HepG2 (cell line): ENCODE measurements around the gene CST4. TPM values are rescaled to one million over a fixed set of nuclear protein-coding genes. Genes with fewer than 3 reads are reported as not detected.

Experiments used
- ATAC-seq: fragments of 200-7000 bp; cut with Tn5 transposase; 3 replicates; pipeline ENCODE4 v1.9.1; 2020; ENCODE audit warnings: mild to moderate bottlenecking, moderate library complexity
- BruUV-seq: library from RNA; stranded (reverse); fragments of 400-500 nt; replicated peaks from 2 replicates; lab custom pipeline; 2021; lab: Mats Ljungman, UMichigan
- CTCF ChIA-PET: fragments of 300-600 bp; formaldehyde crosslinking; extraction: SDS; loops from one replicate; lab custom pipeline; 2021; ENCODE audit warnings: low total read pairs, inconsistent platforms, low intra/inter-chr PET ratio; lab: Yijun Ruan, JAX
- POLR2A ChIA-PET: fragments of 350-600 bp; sonication (Branson Sonifier 250); formaldehyde crosslinking; loops from one replicate; lab custom pipeline; 2020; ENCODE audit warnings: antibody characterized with exemption, inconsistent platforms; lab: Yijun Ruan, JAX
- DNase-seq: peaks from one replicate; pipeline ENCODE4 v3.0.0-alpha.2; 2015; ENCODE audit warnings: low spot score
- FAIRE-seq: peaks from 3 replicates; lab custom pipeline; 2011; peaks lifted over from hg19 to GRCh38; lab: Jason Lieb, UNC
- H2AFZ ChIP-seq: one replicate; pipeline ENCODE4 v1.6.1; 2011; ENCODE audit warnings: low read length, inconsistent platforms
- H3K27ac ChIP-seq: fragments of 300-600 bp; 3 replicates; pipeline ENCODE4 v1.8.0; 2011; ENCODE audit warnings: mixed run types, mild to moderate bottlenecking, mixed read lengths, low read length, inconsistent platforms; ENCODE audit not compliant: insufficient read depth; ENCODE audit errors: extremely low read length
- H3K27me3 ChIP-seq, 2 experiments: fragments of 200-600 bp in 1 of 2; 2 replicates in 1 of 2; 3 replicates in 1 of 2; pipeline versions ENCODE4 v1.6.0 to v1.8.0; 2011; ENCODE audit warnings: low read length in 2 of 2, mild to moderate bottlenecking in 2 of 2, moderate library complexity in 2 of 2, inconsistent platforms in 1 of 2; ENCODE audit not compliant: insufficient read depth in 2 of 2, control insufficient read depth in 1 of 2
- H3K36me3 ChIP-seq, 2 experiments: fragments of 200-600 bp in 1 of 2; replicated peaks in 1 of 2; 2 replicates in 1 of 2; 3 replicates in 1 of 2; pipeline versions ENCODE4 v1.5.1 to v1.8.0; 2011; ENCODE audit warnings: low read length in 2 of 2, inconsistent platforms in 1 of 2; ENCODE audit not compliant: insufficient read depth in 2 of 2, control insufficient read depth in 1 of 2
- H3K4me1 ChIP-seq: 2 replicates; pipeline ENCODE4 v1.5.1; 2012; ENCODE audit warnings: low read length, inconsistent platforms; ENCODE audit not compliant: insufficient read depth
- H3K4me2 ChIP-seq: 2 replicates; pipeline ENCODE4 v1.6.0; 2011; ENCODE audit warnings: low read depth, low read length, inconsistent platforms
- H3K4me3 ChIP-seq, 3 experiments: fragments of 200-600 bp in 1 of 3; sonication (generic), shearing (Covaris generic) in 1 of 3; replicated peaks in 1 of 3; 2 replicates each; pipeline ENCODE4 v1.5.1; 2011 to 2016; ENCODE audit warnings: low read length in 3 of 3, inconsistent platforms in 2 of 3, low read depth in 2 of 3, mild to moderate bottlenecking in 2 of 3, control low read depth in 1 of 3, mixed read lengths in 1 of 3; ENCODE audit not compliant: insufficient read depth in 1 of 3
- H3K79me2 ChIP-seq: one replicate; pipeline ENCODE4 v1.6.1; 2011; ENCODE audit warnings: low read length, inconsistent platforms; ENCODE audit not compliant: insufficient read depth
- H3K9ac ChIP-seq: 2 replicates; pipeline ENCODE4 v1.6.0; 2011; ENCODE audit warnings: mild to moderate bottlenecking, low read depth, low read length, inconsistent platforms; ENCODE audit not compliant: insufficient read depth
- H3K9me3 ChIP-seq: 2 replicates; pipeline ENCODE4 v1.5.1; 2012; ENCODE audit warnings: mild to moderate bottlenecking, low read length
- H4K20me1 ChIP-seq: 2 replicates; pipeline ENCODE4 v1.6.0; 2011; ENCODE audit warnings: inconsistent platforms, mild to moderate bottlenecking, low read length, moderate library complexity; ENCODE audit not compliant: insufficient read depth
- ELF3 ChIP-seq: IDR thresholded peaks from 2 replicates; pipeline ENCODE4 v1.6.1; 2016; ENCODE audit warnings: missing genetic modification reagents, missing compliant biosample characterization
- FOSL1 ChIP-seq: sonication (generic); formaldehyde crosslinking; IDR thresholded peaks from 2 replicates; pipeline ENCODE4 v1.9.0; 2021; ENCODE audit warnings: missing genetic modification reagents, borderline replicate concordance
- GATA4 ChIP-seq: sonication (generic); IDR thresholded peaks from 2 replicates; pipeline ENCODE4 v1.6.1; 2016; ENCODE audit warnings: antibody characterized with exemption, low read depth, borderline replicate concordance
- HMGA1 ChIP-seq: sonication (generic); formaldehyde crosslinking; conservative IDR thresholded peaks from 2 replicates; pipeline ENCODE4 v1.4.0; 2020; ENCODE audit warnings: missing genetic modification reagents
- HNRNPUL1 ChIP-seq: fragments of 200-400 bp; formaldehyde crosslinking; IDR thresholded peaks from 2 replicates; pipeline ENCODE4 v1.6.1; 2017; ENCODE audit warnings: low read depth, mild to moderate bottlenecking, low read length, moderate library complexity
- NR1H2 ChIP-seq: sonication (generic); formaldehyde crosslinking; IDR thresholded peaks from 2 replicates; pipeline ENCODE4 v1.8.1; 2022; ENCODE audit warnings: low read depth, missing genetic modification reagents, borderline replicate concordance
- ZNF143 ChIP-seq: sonication (generic); formaldehyde crosslinking; IDR thresholded peaks from 2 replicates; pipeline ENCODE4 v1.4.0; 2020; ENCODE audit warnings: missing genetic modification reagents
- ZNF18 ChIP-seq: sonication (generic); formaldehyde crosslinking; IDR thresholded peaks from 2 replicates; pipeline ENCODE4 v1.8.0; 2022; ENCODE audit warnings: mild to moderate bottlenecking, missing genetic modification reagents; ENCODE audit not compliant: insufficient replicate concordance
- ZNF557 ChIP-seq: sonication (generic); formaldehyde crosslinking; IDR thresholded peaks from 2 replicates; pipeline ENCODE4 v1.4.0; 2020; ENCODE audit warnings: missing genetic modification reagents
- WGBS: methylation state at CpG from one replicate; pipeline ENCODE4 v1.1.6; 2017; ENCODE audit warnings: low lambda C conversion rate; 5-methylcytosine and 5-hydroxymethylcytosine counted together
- in situ Hi-C: cut with HindIII; loops from 2 replicates; pipeline ENCODE4 v1.10.0; 2017; ENCODE audit warnings: low pct_unique_long_range_greater_than_20kb; ENCODE audit not compliant: extremely low pct_ligation_motif_present
- intact Hi-C: fragments of 100-400 bp; cut with micrococcal nuclease; formaldehyde crosslinking; loops from one replicate; pipeline ENCODE4 v1.10.0; 2022; ENCODE audit not compliant: unreplicated experiment
- polyA plus RNA-seq, 8 experiments: library from polyadenylated mRNA; depleted of rRNA in 3 of 8; stranded (reverse) in 7 of 8; unstranded in 1 of 8; fragments of >200 nt; fragmentation: Illumina TruSeq in 4 of 8; extraction: Trizol in 4 of 8; gene quantifications; 2 replicates each; pipeline versions ENCODE4 v1.2.1 to v1.2.3, GENCODE V29; 2011 to 2016; ENCODE audit warnings: low read depth in 4 of 8, missing spikeins in 1 of 8, mixed read lengths in 1 of 8; ENCODE audit not compliant: insufficient read depth in 1 of 8
- total RNA-seq, 5 experiments: library from RNA; depleted of rRNA; stranded (reverse); fragments of >200 nt; fragmentation: Illumina TruSeq; extraction: Trizol; gene quantifications; 2 replicates each; pipeline ENCODE4 v1.2.3, GENCODE V29; 2016; ENCODE audit warnings: low read depth in 1 of 5

Gene CST4
- total and polyA plus RNA-seq, 2 of the 13 experiments (the other 11 are each of a cell fraction or from before 2014, with no cell fraction given): not detected

GRCh38 chr20:23684261-23684660 lies 4.6 kb downstream of the CST4 start:
- ATAC-seq: no peak
- Histone ChIP-seq H3K4me3 (no peak overlapping the region), H2AFZ (no peak overlapping the region), H3K9me3 (no peaks in the 10 kb centered on the region), H3K36me3 (no peaks in the 10 kb centered on the region), H3K27ac (no peak overlapping the region), H4K20me1 (no peaks in the 10 kb centered on the region), H3K27me3 (peaks cover 0 to 16% of the 10 kb centered on the region in 2 experiments; a peak in 1 of 5 replicates), H3K9ac (no peak overlapping the region), H3K4me1 (no peaks in the 10 kb centered on the region), H3K79me2 (no peaks in the 10 kb centered on the region), H3K4me2 (no peak overlapping the region)
- in situ Hi-C loops (no loop called here), intact Hi-C loops (no loop called here)
- POLR2A ChIA-PET: no interaction called here
- BruUV-seq: no TSS peak
- 24% methylated on average over 6 of the region's 6 CpGs for WGBS
- CTCF ChIA-PET: no interaction called here
- DNase-seq: no peak
- TF ChIP-seq NR1H2 (CRISPR knock-in tag) (no peak), FOSL1 (CRISPR knock-in tag) (no peak), HMGA1 (CRISPR knock-in tag) (no peak), ZNF557 (CRISPR knock-in tag) (no peak), GATA4 (no peak), ZNF143 (CRISPR knock-in tag) (no peak), ELF3 (no peak), ZNF18 (CRISPR knock-in tag) (no peak), HNRNPUL1 (no peak)
- no peak for FAIRE-seq
